ENCODE data around the gene RLIM.

DNA sequence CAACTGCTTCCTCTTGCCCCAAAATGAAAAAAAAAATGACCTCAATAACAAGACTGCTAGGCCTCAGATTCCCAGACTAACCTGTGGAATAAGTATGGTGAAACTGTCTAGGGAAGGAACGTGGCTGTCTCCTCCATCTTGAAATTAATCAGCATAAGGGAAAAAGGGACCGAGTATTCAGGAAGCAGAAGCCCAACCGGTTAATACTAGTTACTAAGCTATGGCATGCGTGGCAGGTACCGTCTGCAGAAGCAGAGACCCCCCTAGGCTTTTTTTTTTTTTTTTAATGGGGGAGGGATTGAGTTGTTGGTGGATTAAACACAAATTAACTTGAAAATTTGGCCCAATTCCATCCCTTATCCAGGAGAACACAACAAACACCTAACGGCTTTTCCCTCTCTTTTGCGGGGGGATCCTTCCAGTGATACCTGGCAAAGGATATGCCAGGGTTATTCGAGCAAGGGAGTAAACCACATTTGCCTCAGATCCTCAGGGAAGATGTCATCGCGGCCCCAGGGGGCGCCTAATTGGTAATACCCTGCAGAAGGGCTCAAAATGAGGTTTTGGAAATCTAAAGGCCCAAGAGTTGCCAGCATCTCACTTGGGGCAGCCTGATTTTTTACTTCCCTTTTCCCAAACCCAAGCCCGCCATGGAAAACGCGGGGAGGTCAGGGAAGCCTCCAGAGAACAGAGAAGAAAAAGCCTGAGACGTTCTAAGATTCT lies 893 bp downstream of the RLIM start:
- TF ChIP-seq, protein P1, sequence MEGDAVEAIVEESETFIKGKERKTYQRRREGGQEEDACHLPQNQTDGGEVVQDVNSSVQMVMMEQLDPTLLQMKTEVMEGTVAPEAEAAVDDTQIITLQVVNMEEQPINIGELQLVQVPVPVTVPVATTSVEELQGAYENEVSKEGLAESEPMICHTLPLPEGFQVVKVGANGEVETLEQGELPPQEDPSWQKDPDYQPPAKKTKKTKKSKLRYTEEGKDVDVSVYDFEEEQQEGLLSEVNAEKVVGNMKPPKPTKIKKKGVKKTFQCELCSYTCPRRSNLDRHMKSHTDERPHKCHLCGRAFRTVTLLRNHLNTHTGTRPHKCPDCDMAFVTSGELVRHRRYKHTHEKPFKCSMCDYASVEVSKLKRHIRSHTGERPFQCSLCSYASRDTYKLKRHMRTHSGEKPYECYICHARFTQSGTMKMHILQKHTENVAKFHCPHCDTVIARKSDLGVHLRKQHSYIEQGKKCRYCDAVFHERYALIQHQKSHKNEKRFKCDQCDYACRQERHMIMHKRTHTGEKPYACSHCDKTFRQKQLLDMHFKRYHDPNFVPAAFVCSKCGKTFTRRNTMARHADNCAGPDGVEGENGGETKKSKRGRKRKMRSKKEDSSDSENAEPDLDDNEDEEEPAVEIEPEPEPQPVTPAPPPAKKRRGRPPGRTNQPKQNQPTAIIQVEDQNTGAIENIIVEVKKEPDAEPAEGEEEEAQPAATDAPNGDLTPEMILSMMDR (IDR thresholded peaks at IDR 0.05): no peak
- no peak for TF ChIP-seq POLR2A (IDR thresholded peaks at IDR 0.05)
